ENCODE results near the gene TOR1AIP1.

Gene TOR1AIP1

DNA sequence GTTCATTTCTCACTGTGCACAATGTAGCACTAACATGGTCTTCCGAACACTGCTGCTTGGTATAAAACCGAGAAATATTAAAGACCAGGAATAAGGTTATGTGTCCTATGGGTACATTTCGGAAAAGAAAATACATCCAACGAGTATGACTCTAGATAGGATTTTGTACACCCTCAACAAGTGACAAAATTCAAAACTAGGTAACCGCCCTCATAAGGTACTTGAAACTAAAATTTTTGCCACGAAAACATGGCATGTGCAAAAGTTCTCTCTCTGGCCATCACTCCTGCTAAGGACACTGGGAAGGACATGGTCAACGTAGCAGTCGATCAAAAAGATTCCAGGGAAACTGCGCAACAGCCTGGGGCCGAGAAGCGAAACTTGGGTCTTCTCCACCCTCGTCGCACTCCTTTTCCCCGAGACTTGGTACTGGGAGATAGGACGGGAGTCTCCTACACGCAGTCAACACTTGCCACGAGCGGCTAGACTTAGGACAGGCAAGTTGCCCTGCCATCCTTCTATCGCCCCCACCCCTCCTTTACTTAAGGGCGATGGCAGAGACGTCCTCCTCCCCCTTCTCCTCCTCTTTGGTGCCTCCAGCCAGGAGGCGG, 338 bp upstream of the TOR1AIP1 start:
- in situ Hi-C loops (cut with MboI; ENCODE audit: low sequenced_read_pairs), result no loop called here

- in situ Hi-C loops (cut with MboI; ENCODE audit: low sequenced_read_pairs), result no loop called here
These were observed 1.1 kb downstream of the TOR1AIP1 start for GRCh38 chr1:179883040-179883744.

- in situ Hi-C loops (cut with MboI; ENCODE audit: low sequenced_read_pairs), result no loop called here
These were observed 1.7 kb downstream of the TOR1AIP1 start for GRCh38 chr1:179883745-179884138.

DNA sequence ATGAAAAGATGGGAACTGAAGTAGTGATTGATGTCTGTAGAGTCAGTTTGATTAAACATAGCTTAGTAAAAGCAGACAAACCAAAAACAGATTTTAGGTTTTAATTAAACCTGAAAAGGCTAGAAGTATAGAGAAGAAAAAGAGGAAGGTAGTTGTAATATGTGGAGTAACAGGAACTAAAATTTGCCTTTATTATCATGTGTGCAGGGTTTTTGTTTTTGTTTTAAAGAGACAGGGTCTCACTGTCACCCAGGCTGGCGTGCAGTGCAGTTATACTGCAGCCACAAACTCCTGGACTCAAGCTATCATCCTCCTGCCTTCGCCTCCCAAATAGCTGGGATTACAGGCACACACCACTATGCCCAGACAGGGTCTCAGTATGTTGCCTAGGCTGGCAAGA, 6.0 kb downstream of the TOR1AIP1 start:
- in situ Hi-C loops (cut with MboI; ENCODE audit: low sequenced_read_pairs), result no loop called here

- in situ Hi-C loops (cut with MboI; ENCODE audit: low sequenced_read_pairs), result no loop called here
These were observed 7.5 kb downstream of the TOR1AIP1 start for GRCh38 chr1:179889589-179889988.

GRCh38 chr1:179910934-179911333, 28.8 kb downstream of the TOR1AIP1 start:
- in situ Hi-C loops (cut with MboI; ENCODE audit: low sequenced_read_pairs), result no loop called here

GRCh38 chr1:179911812-179912211, 29.7 kb downstream of the TOR1AIP1 start:
- in situ Hi-C loops (cut with MboI; ENCODE audit: low sequenced_read_pairs), result no loop called here

DNA sequence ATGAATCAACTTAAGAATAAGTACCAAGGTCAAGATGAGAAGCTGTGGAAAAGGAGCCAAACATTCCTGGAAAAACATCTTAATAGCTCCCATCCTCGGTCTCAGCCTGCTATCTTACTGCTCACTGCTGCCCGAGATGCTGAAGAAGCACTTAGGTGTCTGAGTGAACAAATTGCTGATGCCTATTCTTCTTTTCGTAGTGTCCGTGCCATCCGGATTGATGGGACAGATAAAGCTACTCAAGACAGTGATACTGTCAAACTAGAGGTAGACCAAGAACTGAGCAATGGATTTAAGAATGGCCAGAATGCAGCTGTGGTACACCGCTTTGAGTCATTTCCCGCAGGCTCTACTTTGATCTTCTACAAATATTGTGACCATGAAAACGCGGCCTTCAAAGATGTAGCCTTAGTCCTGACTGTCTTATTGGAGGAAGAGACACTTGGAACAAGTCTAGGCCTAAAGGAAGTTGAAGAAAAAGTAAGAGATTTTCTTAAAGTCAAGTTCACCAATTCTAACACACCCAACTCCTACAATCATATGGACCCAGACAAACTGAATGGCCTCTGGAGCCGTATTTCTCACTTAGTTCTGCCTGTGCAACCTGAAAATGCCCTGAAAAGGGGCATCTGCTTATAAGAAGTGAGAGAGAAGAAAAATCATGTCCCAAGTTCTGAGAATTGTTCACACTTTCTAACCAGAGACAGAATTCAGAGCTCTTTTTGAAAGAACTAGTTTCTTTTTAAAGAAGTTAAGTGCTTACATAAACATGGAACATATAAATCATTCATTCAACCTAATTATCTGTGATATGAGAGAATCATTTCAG, 35.7 kb downstream of the TOR1AIP1 start:
- in situ Hi-C loops (cut with MboI; ENCODE audit: low sequenced_read_pairs), result no loop called here

- in situ Hi-C loops (cut with MboI; ENCODE audit: low sequenced_read_pairs), result no loop called here
These were observed 39.4 kb downstream of the TOR1AIP1 start for GRCh38 chr1:179921472-179921871.

GRCh38 chr1:179921981-179922872, 40.1 kb downstream of the TOR1AIP1 start:
- in situ Hi-C loops (cut with MboI; ENCODE audit: low sequenced_read_pairs), result no loop called here

DNA sequence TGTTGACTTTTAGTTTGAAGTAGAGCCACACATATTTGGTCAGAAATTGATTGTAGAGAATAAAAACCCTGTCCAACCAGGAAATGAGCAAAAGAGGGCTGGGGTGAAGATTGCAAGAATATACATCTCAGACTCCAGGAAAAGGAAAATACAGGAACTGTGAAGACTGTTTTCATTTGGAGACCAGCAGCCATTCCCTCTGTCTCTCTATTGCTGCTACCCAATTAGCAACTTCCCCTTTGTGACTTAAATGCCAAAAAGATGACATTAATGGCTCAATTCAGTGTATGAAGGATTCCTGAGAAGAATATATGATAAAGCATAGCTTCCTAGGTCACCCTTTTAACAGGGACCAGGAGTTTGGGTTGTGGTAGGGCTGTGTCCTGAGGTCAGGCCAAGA, 40.9 kb downstream of the TOR1AIP1 start:
- in situ Hi-C loops (cut with MboI; ENCODE audit: low sequenced_read_pairs), result no loop called here

GRCh38 chr1:179924268-179924667, 42.2 kb downstream of the TOR1AIP1 start:
- in situ Hi-C loops (cut with MboI; ENCODE audit: low sequenced_read_pairs), result no loop called here

- in situ Hi-C loops (cut with MboI; ENCODE audit: low sequenced_read_pairs), result no loop called here
These were observed 43.2 kb downstream of the TOR1AIP1 start for GRCh38 chr1:179925302-179925701.

- in situ Hi-C loops (cut with MboI; ENCODE audit: low sequenced_read_pairs), result no loop called here
These were observed 44.1 kb downstream of the TOR1AIP1 start for GRCh38 chr1:179925922-179926849.

DNA sequence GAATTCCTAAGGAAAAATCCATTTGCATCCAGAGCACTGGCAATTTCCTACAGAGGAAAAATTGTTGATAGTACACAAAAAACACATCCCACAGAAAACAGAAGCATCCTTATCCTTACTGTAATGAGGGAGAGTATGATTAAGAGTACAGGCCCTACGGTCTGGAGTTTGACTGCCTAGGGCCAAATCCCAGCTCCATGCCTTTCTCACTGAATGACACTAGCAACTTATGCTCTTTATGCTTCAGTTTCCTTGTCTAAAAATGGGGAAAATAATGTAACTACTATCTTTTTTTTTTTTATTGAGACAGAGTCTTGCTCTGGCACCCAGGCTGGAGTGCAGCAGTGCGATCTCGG, 44.7 kb downstream of the TOR1AIP1 start:
- in situ Hi-C loops (cut with MboI; ENCODE audit: low sequenced_read_pairs), result no loop called here

DNA sequence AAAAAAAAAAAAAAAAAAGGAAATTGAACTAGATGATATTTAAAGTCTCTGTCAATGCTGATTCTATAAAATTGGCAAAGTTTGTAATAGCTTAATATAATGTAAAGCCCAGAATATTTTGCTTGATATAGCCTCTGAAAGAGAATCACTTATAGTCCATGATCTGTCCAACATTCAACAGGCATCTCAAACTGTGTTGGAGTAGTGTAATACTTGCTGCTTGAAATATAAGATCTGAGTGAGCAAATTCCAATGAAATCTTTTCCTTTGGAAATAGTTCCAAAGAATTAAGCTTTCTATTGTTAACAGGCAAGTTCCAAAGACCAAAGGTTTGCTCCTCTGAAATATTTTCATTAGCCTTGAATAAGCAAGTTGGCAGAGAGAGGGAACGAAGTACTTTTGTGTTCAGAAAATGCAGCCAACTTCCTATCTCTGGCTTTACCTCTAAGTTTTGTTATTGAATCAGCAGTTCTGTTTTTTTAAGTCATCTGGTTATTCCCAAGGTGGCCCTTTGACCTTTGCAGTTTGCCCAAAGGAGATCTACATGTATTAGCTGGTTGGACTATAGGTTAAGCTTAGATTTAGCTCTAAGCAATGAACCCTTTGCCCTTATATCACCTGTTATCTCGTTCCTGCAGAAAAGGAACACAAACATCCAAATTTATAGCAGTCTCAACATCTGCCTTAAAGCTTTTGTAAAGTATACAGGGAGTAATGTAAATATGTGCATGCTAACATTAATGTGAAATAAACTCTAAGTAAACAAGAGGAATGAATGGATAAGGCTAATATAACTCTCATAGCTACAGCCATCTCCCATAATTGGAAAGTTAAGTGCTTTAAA, 48.1 kb downstream of the TOR1AIP1 start:
- in situ Hi-C loops (cut with MboI; ENCODE audit: low sequenced_read_pairs), result no loop called here

- in situ Hi-C loops (cut with MboI; ENCODE audit: low sequenced_read_pairs), result no loop called here
These were observed 48.8 kb downstream of the TOR1AIP1 start for GRCh38 chr1:179930867-179931266.

- in situ Hi-C loops (cut with MboI; ENCODE audit: low sequenced_read_pairs), result no loop called here
These were observed 51.1 kb downstream of the TOR1AIP1 start for GRCh38 chr1:179933219-179933618.

DNA sequence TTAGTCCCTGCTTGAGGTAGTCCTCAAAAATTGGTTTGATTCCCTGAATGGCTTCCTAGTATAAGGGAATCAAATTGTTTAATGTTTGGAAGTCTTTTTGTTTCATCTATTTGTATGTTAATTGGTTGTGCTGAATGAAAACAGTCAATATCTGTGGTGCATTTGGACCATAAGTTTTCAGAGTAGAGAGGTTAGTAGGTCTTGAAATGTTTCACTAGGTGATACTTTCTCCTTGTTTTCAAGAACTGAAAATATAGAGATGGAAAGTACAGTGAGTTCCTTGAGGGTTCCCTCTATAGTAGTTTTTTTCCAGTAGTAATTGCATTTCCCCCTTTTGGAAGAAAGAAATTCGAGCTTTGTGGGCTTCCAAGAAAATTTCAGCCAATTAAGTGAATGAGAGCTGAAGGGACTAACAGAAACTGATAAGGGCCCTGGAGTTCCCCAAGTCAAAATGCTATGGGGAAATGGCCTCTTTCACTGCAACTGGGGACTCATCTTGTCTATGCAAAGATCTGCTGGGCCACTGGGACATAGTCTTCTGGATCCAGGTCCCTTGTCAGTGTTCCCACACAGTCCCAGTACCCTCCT, 53.9 kb downstream of the TOR1AIP1 start:
- in situ Hi-C loops (cut with MboI; ENCODE audit: low sequenced_read_pairs), result no loop called here

Measured in HL-60/S4 treated with retinoic acid at 250 ng/mL for 4 days and 3 days (cell line).